H1 (cell line): Measurements from ENCODE around the gene ELF4. TPM values are rescaled to one million over a fixed set of nuclear protein-coding genes. Genes with fewer than 3 reads are reported as not detected.

Experiments
- CTCF ChIA-PET: fragments of 300-600 bp; sonication (Branson Sonifier 250); formaldehyde crosslinking; loops from one replicate; lab custom pipeline; 2021; ENCODE audit not compliant: partially characterized antibody; lab: Charles Lee
- POLR2A ChIA-PET: fragments of 300-600 bp; sonication (Branson Sonifier 250); formaldehyde crosslinking; loops from one replicate; lab custom pipeline; 2021; ENCODE audit warnings: inconsistent platforms; ENCODE audit not compliant: partially characterized antibody; lab: Charles Lee
- DNase-seq, 2 experiments: peaks; one replicate each; pipeline versions ENCODE4 v3.0.0 to v3.0.0-alpha.2; 2010 to 2022; ENCODE audit warnings: low spot score in 2 of 2, low read depth in 1 of 2, mixed read lengths in 1 of 2
- FAIRE-seq: peaks from 2 replicates; lab custom pipeline; 2011; peaks lifted over from hg19 to GRCh38; lab: Jason Lieb, UNC
- H2AFZ ChIP-seq: 2 replicates; pipeline ENCODE4 v1.8.1; 2012; ENCODE audit warnings: low read length, inconsistent platforms
- H2AK5ac ChIP-seq: 2 replicates; pipeline ENCODE4 v1.6.1; 2013; ENCODE audit warnings: low read depth, low read length
- H2BK120ac ChIP-seq: replicated peaks from 2 replicates; pipeline ENCODE3; 2013; ENCODE audit warnings: low read depth, low read length, inconsistent platforms
- H2BK12ac ChIP-seq: 2 replicates; pipeline ENCODE4 v1.6.1; 2013; ENCODE audit warnings: low read depth, low read length
- H2BK15ac ChIP-seq: 2 replicates; pipeline ENCODE4 v1.6.1; 2013; ENCODE audit warnings: low read length
- H2BK20ac ChIP-seq: 2 replicates; pipeline ENCODE4 v1.6.1; 2013; ENCODE audit warnings: low read length
- H2BK5ac ChIP-seq: 2 replicates; pipeline ENCODE4 v1.6.1; 2013; ENCODE audit warnings: low read depth, low read length
- H3K14ac ChIP-seq: 2 replicates; pipeline ENCODE4 v1.6.1; 2013; ENCODE audit warnings: inconsistent platforms; ENCODE audit not compliant: insufficient read length
- H3K18ac ChIP-seq: 2 replicates; pipeline ENCODE4 v1.6.1; 2013; ENCODE audit warnings: low read length; ENCODE audit errors: extremely low read depth
- H3K23ac ChIP-seq: 2 replicates; pipeline ENCODE4 v1.6.1; 2013; ENCODE audit warnings: inconsistent platforms; ENCODE audit not compliant: insufficient read length
- H3K23me2 ChIP-seq: 2 replicates; pipeline ENCODE4 v1.6.1; 2013; ENCODE audit warnings: low read depth, low read length
- H3K27ac ChIP-seq: 2 replicates; pipeline ENCODE4 v1.6.1; 2011; ENCODE audit warnings: low read depth, low read length, inconsistent platforms
- H3K27me3 ChIP-seq, 4 experiments: replicated peaks in 1 of 4; 1 replicate in 1 of 4; 2 replicates in 3 of 4; pipeline versions ENCODE4 v1.6.1 to v1.8.1; 2011 to 2013; ENCODE audit warnings: low read length in 3 of 4, mild to moderate bottlenecking in 3 of 4, inconsistent platforms in 2 of 4, mixed read lengths in 2 of 4, moderate library complexity in 1 of 4; ENCODE audit not compliant: control insufficient read depth in 3 of 4, insufficient read depth in 3 of 4; ENCODE audit errors: extremely low read depth in 1 of 4
- H3K36me3 ChIP-seq, 4 experiments: 2 replicates each; pipeline versions ENCODE4 v1.6.1 to v1.8.1; 2011 to 2013; ENCODE audit warnings: mild to moderate bottlenecking in 4 of 4, low read length in 3 of 4, moderate library complexity in 2 of 4, control low read depth in 1 of 4, inconsistent platforms in 1 of 4; ENCODE audit not compliant: insufficient read depth in 4 of 4, control insufficient read depth in 2 of 4
- H3K4ac ChIP-seq: replicated peaks from 2 replicates; pipeline ENCODE3; 2013; ENCODE audit warnings: low read length, low read depth, mixed read lengths, inconsistent platforms; ENCODE audit not compliant: insufficient read length
- H3K4me1 ChIP-seq, 4 experiments: replicated peaks in 1 of 4; 1 replicate in 1 of 4; 2 replicates in 3 of 4; pipeline versions ENCODE4 v1.6.1 to v1.8.1; 2011 to 2013; ENCODE audit warnings: low read length in 3 of 4, inconsistent platforms in 2 of 4, mixed read lengths in 1 of 4; ENCODE audit not compliant: insufficient read depth in 4 of 4, control insufficient read depth in 3 of 4
- H3K4me2 ChIP-seq, 2 experiments: 2 replicates each; pipeline versions ENCODE4 v1.6.1 to v1.8.1; 2011 to 2013; ENCODE audit warnings: low read depth in 2 of 2, low read length in 2 of 2, control low read depth in 1 of 2, inconsistent platforms in 1 of 2, mild to moderate bottlenecking in 1 of 2; ENCODE audit not compliant: insufficient read depth in 1 of 2
- H3K4me3 ChIP-seq, 4 experiments: fragments of 200-600, 300-600 bp in 1 of 4; sonication (generic), shearing (Covaris generic), sonication (Bioruptor Twin) in 1 of 4; 2 replicates each; pipeline versions ENCODE4 v1.5.1 to v1.8.1; 2011 to 2016; ENCODE audit warnings: low read length in 4 of 4, low read depth in 3 of 4, control low read depth in 2 of 4, inconsistent platforms in 2 of 4, mild to moderate bottlenecking in 2 of 4, mixed read lengths in 1 of 4, moderate library complexity in 1 of 4; ENCODE audit not compliant: insufficient read depth in 2 of 4; ENCODE audit errors: extremely low read depth in 1 of 4
- H3K56ac ChIP-seq: replicated peaks from 2 replicates; pipeline ENCODE3; 2013; ENCODE audit warnings: low read depth, mild to moderate bottlenecking, mixed read lengths, low read length, inconsistent platforms; ENCODE audit not compliant: insufficient read length
- H3K79me1 ChIP-seq: 2 replicates; pipeline ENCODE4 v1.6.1; 2013; ENCODE audit warnings: low read depth, low read length, control low read depth
- H3K79me2 ChIP-seq, 2 experiments: 2 replicates each; pipeline versions ENCODE4 v1.6.1 to v1.8.1; 2012 to 2013; ENCODE audit warnings: low read length in 2 of 2, mild to moderate bottlenecking in 2 of 2, inconsistent platforms in 1 of 2; ENCODE audit not compliant: insufficient read depth in 2 of 2, control insufficient read depth in 1 of 2
- H3K9ac ChIP-seq, 4 experiments: replicated peaks in 1 of 4; 1 replicate in 1 of 4; 2 replicates in 3 of 4; pipeline versions ENCODE4 v1.6.1 to v1.8.1; 2011 to 2013; ENCODE audit warnings: low read depth in 3 of 4, low read length in 3 of 4, control low read depth in 2 of 4, mild to moderate bottlenecking in 2 of 4, moderate library complexity in 2 of 4, inconsistent platforms in 1 of 4; ENCODE audit errors: extremely low read depth in 1 of 4
- H3K9me3 ChIP-seq, 2 experiments: 2 replicates each; pipeline versions ENCODE4 v1.6.1 to v1.8.1; 2012 to 2013; ENCODE audit warnings: mild to moderate bottlenecking in 2 of 2, moderate library complexity in 2 of 2, control low read depth in 1 of 2, inconsistent platforms in 1 of 2, low read depth in 1 of 2, low read length in 1 of 2, mixed read lengths in 1 of 2; ENCODE audit not compliant: insufficient read depth in 2 of 2
- H4K20me1 ChIP-seq, 2 experiments: replicated peaks in 1 of 2; 2 replicates each; pipeline versions ENCODE3 to v1.8.1; 2011 to 2013; ENCODE audit warnings: inconsistent platforms in 2 of 2, low read length in 2 of 2, mild to moderate bottlenecking in 1 of 2; ENCODE audit not compliant: insufficient read depth in 2 of 2, control insufficient read depth in 1 of 2
- H4K5ac ChIP-seq: 2 replicates; pipeline ENCODE4 v1.6.1; 2013; ENCODE audit warnings: low read length, low read depth, mixed read lengths, inconsistent platforms; ENCODE audit not compliant: insufficient read length
- H4K8ac ChIP-seq: 2 replicates; pipeline ENCODE4 v1.8.0; 2013; ENCODE audit warnings: mild to moderate bottlenecking, moderate library complexity, low read length, inconsistent platforms; ENCODE audit not compliant: insufficient read depth; ENCODE audit errors: extremely low read depth
- H4K91ac ChIP-seq: replicated peaks from 2 replicates; pipeline ENCODE3; 2013; ENCODE audit warnings: low read length, mixed read lengths, inconsistent platforms; ENCODE audit not compliant: insufficient read length
- ASH2L ChIP-seq: fragments of 200-600, 300-600 bp; sonication (generic); IDR thresholded peaks from one replicate; pipeline ENCODE4 v1.7.1; 2017; ENCODE audit warnings: low read length
- BCL11A ChIP-seq, 2 experiments: IDR thresholded peaks; one replicate each; pipeline ENCODE4 v1.6.1; 2011; ENCODE audit warnings: low read depth in 2 of 2, low read length in 2 of 2, mild to moderate bottlenecking in 2 of 2
- BRCA1 ChIP-seq: IDR thresholded peaks from 2 replicates; pipeline ENCODE4 v1.6.1; 2012; ENCODE audit warnings: low read depth, low read length, improper control_type of control experiment
- CBX5 ChIP-seq: fragments of 300-800, 300-1000 bp; sonication (generic); IDR thresholded peaks from 2 replicates; pipeline ENCODE4 v1.7.1; 2016; ENCODE audit warnings: antibody characterized with exemption, low read length, low read depth
- HDAC2 ChIP-seq, 2 experiments: fragments of 300-600 bp in 1 of 2; sonication (generic) in 1 of 2; IDR thresholded peaks; 2 replicates each; pipeline ENCODE4 v1.6.1; 2011 to 2012; ENCODE audit warnings: low read depth in 2 of 2, low read length in 2 of 2, mild to moderate bottlenecking in 2 of 2, moderate library complexity in 2 of 2, borderline replicate concordance in 1 of 2, inconsistent platforms in 1 of 2
- PHF8 ChIP-seq: fragments of 200-600 bp; sonication (generic); conservative IDR thresholded peaks from 2 replicates; pipeline ENCODE4 v1.7.1; 2012; ENCODE audit warnings: low read depth, mild to moderate bottlenecking, inconsistent platforms, low read length, moderate library complexity
- SP4 ChIP-seq: IDR thresholded peaks from 2 replicates; pipeline ENCODE4 v1.6.1; 2012; ENCODE audit warnings: low read length, inconsistent platforms
- TAF1 ChIP-seq: IDR thresholded peaks from 2 replicates; pipeline ENCODE4 v1.6.1; 2011; ENCODE audit warnings: mild to moderate bottlenecking, low read depth, low read length
- WGBS, 2 experiments: shearing (Covaris generic) in 1 of 2; methylation state at CpG; one replicate each; pipeline versions ENCODE4 v1.1.6 to v1.1.7; 2013 to 2015; ENCODE audit warnings: low lambda C conversion rate in 2 of 2, mixed read lengths in 2 of 2, inconsistent platforms in 1 of 2, low coverage in 1 of 2, missing lambda C conversion rate in 1 of 2; ENCODE audit not compliant: insufficient replicate concordance in 2 of 2, insufficient coverage in 1 of 2, insufficient read length in 1 of 2; ENCODE audit errors: extremely low coverage in 1 of 2, missing lambda C conversion rate in 1 of 2; 5-methylcytosine and 5-hydroxymethylcytosine counted together
- polyA plus RNA-seq, 7 experiments: library from polyadenylated mRNA; depleted of rRNA in 3 of 7; stranded (reverse) in 5 of 7; unstranded in 2 of 7; fragments of >200 nt in 5 of 7; fragments of 200-250 nt in 2 of 7; gene quantifications; 1 replicate in 5 of 7; 2 replicates in 1 of 7; 4 replicates in 1 of 7; pipeline versions ENCODE4 v1.2.1 to v1.2.3, GENCODE V29; 2011 to 2013; ENCODE audit warnings: missing spikeins in 2 of 7, mixed read lengths in 2 of 7
- total RNA-seq: library from RNA; stranded (reverse); fragmentation: NEBNext Ultra II Directional; extraction: Animal tissue kit (Norgen Biotek cat#: 25700); gene quantifications from 2 replicates; pipeline ENCODE4 v1.2.1, GENCODE V29; 2021
- TF ChIP-seq, protein P1 (sequence below): IDR thresholded peaks from 2 replicates; pipeline ENCODE4 v1.6.1; 2012; ENCODE audit warnings: inconsistent platforms
- TF ChIP-seq, protein P2 (sequence below), 3 experiments: IDR thresholded peaks; 1 replicate in 2 of 3; 2 replicates in 1 of 3; pipeline versions ENCODE4 v1.5.1 to v1.6.1; 2011; ENCODE audit warnings: low read length in 3 of 3, mild to moderate bottlenecking in 3 of 3, inconsistent platforms in 2 of 3, low read depth in 1 of 3, moderate library complexity in 1 of 3; ENCODE audit not compliant: insufficient read depth in 1 of 3; ENCODE audit errors: control extremely low read depth in 1 of 3

Gene ELF4
- total and polyA plus RNA-seq, 2 of the 8 experiments (the other 6 are each of a cell fraction or from before 2014, with no cell fraction given), result 1.8 to 2.0 TPM

DNA sequence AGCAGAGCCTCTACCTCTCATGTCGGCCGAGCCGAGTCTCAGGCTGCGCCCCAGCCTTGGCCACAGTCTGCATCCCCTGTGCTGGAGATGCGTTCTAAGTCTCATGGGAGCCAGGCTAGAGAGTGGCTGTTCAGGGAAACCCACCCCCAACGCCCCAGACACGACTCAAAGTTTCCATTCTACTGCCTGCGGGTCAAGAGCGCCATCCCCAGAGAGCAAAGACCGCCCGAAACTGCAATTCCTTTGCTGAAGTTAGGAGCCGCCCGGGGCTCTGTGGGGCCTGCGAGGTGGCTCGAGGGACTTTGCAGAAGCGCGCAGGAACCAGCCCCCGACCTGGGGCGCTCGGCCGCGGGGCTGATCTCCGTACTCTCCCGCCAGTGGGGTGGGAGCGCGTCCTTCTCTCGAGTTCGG is 10.0 kb upstream of the ELF4 start:
- WGBS, 2 experiments, result 14% methylated on average over 14 of the region's 28 CpGs; no CpG with 5 or more reads in 1 of the 2 experiments
- peaks cover 0 to 9% (median 2%) of the 10 kb centered on the region in 4 experiments; a peak in 3 of 7 replicates for H3K27me3 ChIP-seq
- peaks cover 2% of the 10 kb centered on the region in 2 experiments for H4K20me1 ChIP-seq
- no peak overlapping the region for H2BK20ac ChIP-seq
- DNase-seq, result no peak
- H3K4me2 ChIP-seq, result peak overlapping the region; percentile 54 to 74
- no peak overlapping the region for H2BK15ac ChIP-seq
- no peaks in the 10 kb centered on the region for H3K79me2 ChIP-seq
- peak overlapping the region; percentile 85; the same call in 1 of the 2 replicates for H4K8ac ChIP-seq
- no peak overlapping the region for H2AK5ac ChIP-seq
- H3K4me3 ChIP-seq, result peak overlapping the region; percentile 26 to 61 (median 29)
- H3K36me3 ChIP-seq, result no peaks in the 10 kb centered on the region
- H3K9ac ChIP-seq, result no peak overlapping the region
- H3K9me3 ChIP-seq, result no peaks in the 10 kb centered on the region
- CTCF ChIA-PET, result interaction anchor here (1.0 to 5.0 kb wide), 9 partner anchors 10 to 172 kb away, joined by 3 to 36 read pairs (median 5); no protein-coding TSS in a partner anchor
- H3K23ac ChIP-seq, result no peak overlapping the region
- H2BK120ac ChIP-seq, result no peak overlapping the region
- H2AFZ ChIP-seq, result no peak overlapping the region; the same call in 1 of the 2 replicates
- H4K5ac ChIP-seq, result no peak overlapping the region
- H2BK12ac ChIP-seq, result no peak overlapping the region
- POLR2A ChIA-PET, result interaction anchor here (0.6 to 1.6 kb wide), 3 partner anchors 9 to 41 kb away, joined by 3 read pairs; no protein-coding TSS in a partner anchor
- no peaks in the 10 kb centered on the region; the same call in 1 of the 2 replicates for H3K23me2 ChIP-seq
- peak overlapping the region; percentile 16 for H3K56ac ChIP-seq
- no peaks in the 10 kb centered on the region; a peak in 1 of 7 replicates for H3K4me1 ChIP-seq
- no peaks in the 10 kb centered on the region for H3K79me1 ChIP-seq
- no peak overlapping the region for H3K14ac ChIP-seq
- no peak overlapping the region for H2BK5ac ChIP-seq
- H4K91ac ChIP-seq, result no peak overlapping the region
- H3K4ac ChIP-seq, result no peak overlapping the region
- no peak overlapping the region for H3K27ac ChIP-seq
- no peak overlapping the region; the same call in 1 of the 2 replicates for H3K18ac ChIP-seq
- FAIRE-seq, result no peak
- no peak for TF ChIP-seq CBX5
- TF ChIP-seq BCL11A (IDR thresholded peaks at IDR 0.05; ENCODE audit: low read depth in 2 of 2, low read length in 2 of 2), result no peak
- TF ChIP-seq, protein P1, sequence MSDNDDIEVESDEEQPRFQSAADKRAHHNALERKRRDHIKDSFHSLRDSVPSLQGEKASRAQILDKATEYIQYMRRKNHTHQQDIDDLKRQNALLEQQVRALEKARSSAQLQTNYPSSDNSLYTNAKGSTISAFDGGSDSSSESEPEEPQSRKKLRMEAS, result no peak
- TF ChIP-seq PHF8, result no peak
- TF ChIP-seq SP4, result no peak
- TF ChIP-seq, protein P2, sequence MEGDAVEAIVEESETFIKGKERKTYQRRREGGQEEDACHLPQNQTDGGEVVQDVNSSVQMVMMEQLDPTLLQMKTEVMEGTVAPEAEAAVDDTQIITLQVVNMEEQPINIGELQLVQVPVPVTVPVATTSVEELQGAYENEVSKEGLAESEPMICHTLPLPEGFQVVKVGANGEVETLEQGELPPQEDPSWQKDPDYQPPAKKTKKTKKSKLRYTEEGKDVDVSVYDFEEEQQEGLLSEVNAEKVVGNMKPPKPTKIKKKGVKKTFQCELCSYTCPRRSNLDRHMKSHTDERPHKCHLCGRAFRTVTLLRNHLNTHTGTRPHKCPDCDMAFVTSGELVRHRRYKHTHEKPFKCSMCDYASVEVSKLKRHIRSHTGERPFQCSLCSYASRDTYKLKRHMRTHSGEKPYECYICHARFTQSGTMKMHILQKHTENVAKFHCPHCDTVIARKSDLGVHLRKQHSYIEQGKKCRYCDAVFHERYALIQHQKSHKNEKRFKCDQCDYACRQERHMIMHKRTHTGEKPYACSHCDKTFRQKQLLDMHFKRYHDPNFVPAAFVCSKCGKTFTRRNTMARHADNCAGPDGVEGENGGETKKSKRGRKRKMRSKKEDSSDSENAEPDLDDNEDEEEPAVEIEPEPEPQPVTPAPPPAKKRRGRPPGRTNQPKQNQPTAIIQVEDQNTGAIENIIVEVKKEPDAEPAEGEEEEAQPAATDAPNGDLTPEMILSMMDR (IDR thresholded peaks at IDR 0.05; ENCODE audit: control extremely low read depth in 1 of 3, insufficient read depth in 1 of 3, low read depth in 1 of 3, low read length in 3 of 3), result 0 out of 4 replicates have a peak, but pooled peaks of 1 of the 3 experiments have one; percentile 2
- TF ChIP-seq BRCA1, result no peak
- TF ChIP-seq TAF1, result 0 out of 2 replicates have a peak, but pooled peaks have one; percentile 18
- TF ChIP-seq ASH2L, result no peak
- TF ChIP-seq HDAC2 (IDR thresholded peaks at IDR 0.05; ENCODE audit: borderline replicate concordance in 1 of 2, low read depth in 2 of 2, low read length in 2 of 2), result no peak
